Dendritic cell treated with granulocyte-macrophage colony-stimulating factor and Interleukin-4, amounts not matched to agents 40 ng/mL and 50 ng/mL, for 4 days (primary cell): Measurements from ENCODE around the gene MUC5B.
"Not testable (repeated sequence)": the region's sequence is repeated elsewhere in the genome, so short reads cannot be mapped to it uniquely, and the experiment has no call there.

Source experiments
- H3K27ac Mint-ChIP-seq: one replicate; pipeline ENCODE4 v1.8.0; 2022; ENCODE audit warnings: mild to moderate bottlenecking, mixed read lengths
- H3K27me3 Mint-ChIP-seq: one replicate; pipeline ENCODE4 v1.8.0; 2022; ENCODE audit warnings: mild to moderate bottlenecking, mixed read lengths
- H3K36me3 Mint-ChIP-seq: one replicate; pipeline ENCODE4 v1.8.0; 2022; ENCODE audit warnings: low read depth, mixed read lengths
- H3K4me1 Mint-ChIP-seq: one replicate; pipeline ENCODE4 v1.8.0; 2022; ENCODE audit warnings: low read depth, mixed read lengths
- H3K4me3 Mint-ChIP-seq: one replicate; pipeline ENCODE4 v1.8.0; 2022; ENCODE audit warnings: mild to moderate bottlenecking, moderate library complexity, mixed read lengths
- H3K9me3 Mint-ChIP-seq: one replicate; pipeline ENCODE4 v1.8.0; 2022; ENCODE audit warnings: mixed read lengths
- intact Hi-C: fragments of 100-400 bp; cut with micrococcal nuclease; formaldehyde crosslinking; loops from one replicate; pipeline ENCODE4 v1.15.0; 2022

Gene MUC5B

DNA sequence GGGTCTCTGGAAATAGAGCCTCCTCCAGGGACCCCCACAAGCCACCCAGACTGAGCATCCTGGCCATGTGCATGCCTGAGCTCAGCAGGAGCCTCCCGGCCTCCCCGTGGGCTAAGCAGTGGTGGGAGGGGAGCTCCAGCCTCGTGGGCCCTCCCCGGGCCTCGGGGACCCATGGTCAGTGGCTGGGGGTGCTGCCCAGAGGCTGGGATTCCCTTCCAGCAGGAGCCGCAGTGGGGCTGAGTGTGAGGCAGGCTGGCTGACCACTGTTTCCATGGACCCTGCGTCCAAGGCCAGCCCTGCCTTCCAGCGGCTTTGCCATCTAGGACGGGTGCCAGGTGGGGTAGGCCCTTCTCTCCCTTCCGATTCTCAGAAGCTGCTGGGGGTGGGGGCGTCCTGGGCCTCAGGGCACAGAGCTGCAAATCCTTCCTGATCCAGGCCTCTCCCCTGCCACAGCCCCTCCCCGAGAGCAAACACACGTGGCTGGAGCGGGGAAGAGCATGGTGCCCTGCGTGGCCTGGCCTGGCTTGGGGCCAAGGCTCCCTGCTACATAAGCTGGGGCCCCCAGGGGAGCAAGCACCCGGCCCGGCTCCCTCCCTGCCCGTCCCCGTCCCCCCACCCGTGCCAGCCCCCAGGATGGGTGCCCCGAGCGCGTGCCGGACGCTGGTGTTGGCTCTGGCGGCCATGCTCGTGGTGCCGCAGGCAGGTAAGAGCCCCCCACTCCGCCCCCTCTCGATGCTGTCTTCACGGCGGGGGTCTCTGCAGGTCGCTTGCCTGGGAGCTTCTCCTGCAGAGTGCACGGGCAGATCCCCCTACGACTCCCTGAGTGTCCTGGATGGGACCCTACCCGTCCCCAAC lies at the start of gene MUC5B:
MUC5B (plus strand) TSS at position 576 of the 855 bp plus-strand sequence; CDS start at position 634, 58 bp downstream.
- no peaks in the 10 kb centered on the region for H3K4me1 Mint-ChIP-seq
- no peaks in the 10 kb centered on the region for H3K36me3 Mint-ChIP-seq
- no peak within 1 kb of the TSS for H3K27ac Mint-ChIP-seq
- no peak within 1 kb of the TSS for H3K4me3 Mint-ChIP-seq
- H3K27me3 Mint-ChIP-seq: peaks cover 19% of the 10 kb centered on the region
- H3K9me3 Mint-ChIP-seq: no peaks in the 10 kb centered on the region
- intact Hi-C loops: no loop called here

GRCh38 chr11:1173396-1173795 lies 49.5 kb upstream of the MUC5B start:
- H3K4me1 Mint-ChIP-seq, intact Hi-C loops, H3K4me3 Mint-ChIP-seq: not testable (repeated sequence)

DNA sequence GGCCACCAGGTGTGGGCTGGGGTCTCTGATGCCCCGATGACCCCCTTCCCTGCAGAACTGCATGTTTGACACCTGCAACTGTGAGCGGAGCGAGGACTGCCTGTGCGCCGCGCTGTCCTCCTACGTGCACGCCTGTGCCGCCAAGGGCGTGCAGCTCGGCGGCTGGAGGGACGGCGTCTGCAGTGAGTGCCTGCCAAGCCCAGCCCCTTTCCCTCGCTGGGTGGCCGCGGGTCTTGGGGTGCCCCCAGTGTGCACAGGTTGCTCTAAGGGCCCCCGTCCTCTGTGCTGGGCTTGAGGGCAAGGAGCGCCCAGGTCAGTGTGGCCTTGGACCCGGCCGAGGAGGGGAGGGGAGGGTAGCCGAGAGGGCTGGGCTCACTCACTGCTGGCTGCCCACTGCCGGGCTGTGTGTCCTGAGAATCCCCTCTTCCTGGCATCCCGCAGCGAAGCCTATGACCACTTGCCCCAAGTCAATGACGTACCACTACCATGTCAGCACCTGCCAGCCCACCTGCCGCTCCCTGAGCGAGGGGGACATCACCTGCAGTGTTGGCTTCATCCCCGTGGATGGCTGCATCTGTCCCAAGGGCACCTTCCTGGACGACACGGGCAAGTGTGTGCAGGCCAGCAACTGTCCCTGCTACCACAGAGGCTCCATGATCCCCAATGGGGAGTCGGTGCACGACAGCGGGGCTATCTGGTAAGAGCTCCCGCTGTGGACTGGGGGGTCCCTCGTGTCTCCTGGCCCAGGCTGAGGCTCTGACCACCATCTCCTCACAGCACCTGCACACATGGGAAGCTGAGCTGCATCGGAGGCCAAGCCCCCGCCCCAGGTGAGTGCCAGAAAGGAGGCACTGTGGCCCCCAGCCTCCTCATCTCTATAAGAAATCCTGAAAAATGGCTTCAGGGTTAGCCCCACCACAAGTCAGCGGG lies 48.2 kb upstream of the MUC5B start:
- H3K36me3 Mint-ChIP-seq: no peaks in the 10 kb centered on the region
- no peaks in the 10 kb centered on the region for H3K27me3 Mint-ChIP-seq
- peaks cover 36% of the 10 kb centered on the region for H3K9me3 Mint-ChIP-seq
- no peak overlapping the region for H3K4me3 Mint-ChIP-seq
- no peak overlapping the region for H3K27ac Mint-ChIP-seq
- intact Hi-C loops: no loop called here
- no peaks in the 10 kb centered on the region for H3K4me1 Mint-ChIP-seq

More at GRCh38 chr11:1173396-1173795, 49.5 kb upstream of the MUC5B start:
- H3K27ac Mint-ChIP-seq, H3K27me3 Mint-ChIP-seq, H3K36me3 Mint-ChIP-seq: not testable (repeated sequence)
- H3K9me3 Mint-ChIP-seq: peaks cover 42% of the 10 kb centered on the region

DNA sequence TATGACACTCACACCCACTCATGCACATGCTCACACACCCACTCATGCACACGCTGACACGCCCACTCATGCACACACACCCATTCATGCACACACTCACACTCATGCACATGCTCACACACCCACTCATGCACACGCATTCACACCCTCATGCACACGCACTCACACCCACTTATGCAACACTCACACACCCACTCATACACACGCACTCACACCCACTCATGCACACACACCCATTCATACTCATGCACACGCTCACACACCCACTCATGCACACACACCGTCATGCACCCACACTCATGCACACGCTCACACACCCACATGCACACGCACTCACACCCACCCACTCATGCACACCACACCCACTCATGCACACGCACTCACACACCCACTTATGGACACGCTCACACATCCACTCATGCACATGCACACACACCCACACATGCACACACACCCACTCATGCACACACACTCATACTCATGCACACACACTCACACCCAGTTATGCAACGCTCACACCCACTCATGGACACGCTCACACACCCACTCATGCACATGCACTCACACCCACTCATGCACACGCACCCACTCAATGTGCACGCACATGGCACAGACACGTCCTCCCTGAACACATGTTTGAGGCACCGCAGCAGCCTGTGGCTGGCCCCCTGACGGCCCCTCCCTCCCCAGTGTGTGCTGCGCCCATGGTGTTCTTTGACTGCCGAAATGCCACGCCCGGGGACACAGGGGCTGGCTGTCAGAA lies 47.2 kb upstream of the MUC5B start:
- Mint-ChIP-seq H3K4me1 (no peaks in the 10 kb centered on the region), H3K27me3 (no peaks in the 10 kb centered on the region), H3K27ac (no peak overlapping the region), H3K9me3 (peaks cover 27% of the 10 kb centered on the region), H3K4me3 (no peak overlapping the region), H3K36me3 (no peaks in the 10 kb centered on the region)
- intact Hi-C loops: no loop called here

- Mint-ChIP-seq H3K36me3 (no peaks in the 10 kb centered on the region), H3K4me3 (no peak overlapping the region), H3K27me3 (no peaks in the 10 kb centered on the region), H3K4me1 (no peaks in the 10 kb centered on the region), H3K9me3 (peaks cover 19% of the 10 kb centered on the region), H3K27ac (no peak overlapping the region)
- intact Hi-C loops: no loop called here
These were observed 46.4 kb upstream of the MUC5B start for GRCh38 chr11:1176224-1177019.

DNA sequence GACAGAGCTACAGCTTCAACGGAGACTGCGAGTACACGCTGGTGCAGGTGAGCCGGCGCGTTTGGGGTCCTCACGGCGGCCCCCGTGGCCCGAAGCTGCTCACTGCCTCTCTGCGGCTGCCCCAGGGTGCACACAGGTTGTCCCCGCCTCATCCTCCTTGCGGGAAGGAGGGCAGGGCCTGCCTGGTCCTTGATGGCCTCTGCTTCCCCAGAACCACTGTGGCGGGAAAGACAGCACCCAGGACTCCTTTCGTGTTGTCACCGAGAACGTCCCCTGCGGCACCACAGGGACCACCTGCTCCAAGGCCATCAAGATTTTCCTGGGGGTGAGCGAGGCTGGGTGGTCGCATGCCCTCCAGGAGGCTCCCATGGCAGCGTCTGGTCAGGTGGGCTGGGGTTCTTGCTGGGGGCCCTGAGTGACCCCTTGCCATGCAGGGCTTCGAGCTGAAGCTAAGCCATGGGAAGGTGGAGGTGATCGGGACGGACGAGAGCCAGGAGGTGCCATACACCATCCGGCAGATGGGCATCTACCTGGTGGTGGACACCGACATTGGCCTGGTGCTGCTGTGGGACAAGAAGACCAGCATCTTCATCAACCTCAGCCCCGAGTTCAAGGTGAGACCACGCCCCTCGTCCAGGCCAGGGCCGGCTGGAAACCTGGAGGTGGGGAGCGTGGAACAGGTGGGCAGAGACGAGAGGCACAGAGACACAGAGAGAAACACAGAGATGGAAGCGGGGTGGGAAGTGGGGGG lies 45.7 kb upstream of the MUC5B start:
- Mint-ChIP-seq H3K9me3 (peaks cover 11% of the 10 kb centered on the region), H3K4me1 (no peaks in the 10 kb centered on the region), H3K27me3 (no peaks in the 10 kb centered on the region), H3K36me3 (no peaks in the 10 kb centered on the region), H3K27ac (no peak overlapping the region), H3K4me3 (no peak overlapping the region)
- intact Hi-C loops: no loop called here

- intact Hi-C loops: no loop called here
- Mint-ChIP-seq H3K4me3 (no peak overlapping the region), H3K27me3 (no peaks in the 10 kb centered on the region), H3K36me3 (no peaks in the 10 kb centered on the region), H3K9me3 (peaks cover 11% of the 10 kb centered on the region), H3K27ac (no peak overlapping the region), H3K4me1 (no peaks in the 10 kb centered on the region)
These were observed 45.1 kb upstream of the MUC5B start for GRCh38 chr11:1177771-1178090.

DNA sequence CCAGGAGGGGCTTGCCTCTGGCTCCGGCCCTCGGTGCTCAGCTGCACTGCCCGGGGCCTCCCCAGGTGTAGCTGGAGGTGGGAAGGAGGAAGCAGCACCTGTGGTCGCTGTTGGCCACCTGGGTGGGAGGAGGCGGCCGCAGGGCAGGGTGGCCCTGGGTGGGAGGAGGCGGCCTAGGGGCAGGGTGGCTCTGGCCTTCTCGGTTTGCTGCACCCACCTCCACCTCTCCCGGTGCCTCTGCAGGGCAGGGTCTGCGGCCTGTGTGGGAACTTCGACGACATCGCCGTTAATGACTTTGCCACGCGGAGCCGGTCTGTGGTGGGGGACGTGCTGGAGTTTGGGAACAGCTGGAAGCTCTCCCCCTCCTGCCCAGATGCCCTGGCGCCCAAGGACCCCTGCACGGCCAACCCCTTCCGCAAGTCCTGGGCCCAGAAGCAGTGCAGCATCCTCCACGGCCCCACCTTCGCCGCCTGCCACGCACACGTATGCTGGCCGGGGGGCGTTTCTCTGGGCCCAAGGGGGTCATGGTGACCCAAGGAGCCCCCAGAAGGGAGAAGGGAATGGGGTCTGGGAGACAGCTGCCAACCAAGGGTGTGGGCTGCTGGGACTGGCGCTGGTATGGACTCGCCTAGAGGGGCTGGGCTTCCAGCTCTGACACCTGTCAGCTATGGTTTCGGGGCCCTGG lies 44.5 kb upstream of the MUC5B start:
- Mint-ChIP-seq H3K9me3 (peaks cover 11% of the 10 kb centered on the region), H3K27me3 (no peaks in the 10 kb centered on the region), H3K4me1 (no peaks in the 10 kb centered on the region)

GRCh38 chr11:1178906-1179305 lies 44.0 kb upstream of the MUC5B start:
- intact Hi-C loops: no loop called here
- H3K4me1 Mint-ChIP-seq: no peaks in the 10 kb centered on the region

More for the DNA sequence above, 44.5 kb upstream of the MUC5B start:
- intact Hi-C loops: no loop called here
- Mint-ChIP-seq H3K4me3 (no peak overlapping the region), H3K36me3 (no peaks in the 10 kb centered on the region), H3K27ac (no peak overlapping the region)

DNA sequence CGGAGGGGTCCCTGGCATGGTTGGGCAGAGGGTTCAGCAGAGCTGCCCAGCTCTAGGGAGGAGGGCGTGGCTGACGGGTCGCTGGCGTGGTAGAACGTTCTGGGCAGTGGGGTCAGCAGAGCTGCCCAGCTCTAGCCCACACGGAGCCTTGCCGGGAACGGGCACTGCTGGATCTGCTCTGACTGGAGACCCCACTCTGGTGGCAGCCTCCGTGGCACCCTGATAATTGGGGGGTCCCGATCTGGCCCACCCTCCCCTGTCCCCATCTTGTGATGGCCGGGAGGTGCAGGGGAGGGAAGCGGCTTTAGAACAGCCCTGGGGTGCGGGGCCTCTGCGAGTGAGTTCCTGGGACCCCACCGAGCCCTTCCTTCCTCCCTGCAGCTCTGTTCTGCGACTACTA lies 43.2 kb upstream of the MUC5B start:
- Mint-ChIP-seq H3K9me3 (peaks cover 11% of the 10 kb centered on the region), H3K36me3 (no peaks in the 10 kb centered on the region), H3K4me1 (no peaks in the 10 kb centered on the region), H3K27me3 (no peaks in the 10 kb centered on the region), H3K4me3 (no peak overlapping the region), H3K27ac (no peak overlapping the region)
- intact Hi-C loops: no loop called here

More at GRCh38 chr11:1178906-1179305, 44.0 kb upstream of the MUC5B start:
- no peaks in the 10 kb centered on the region for H3K36me3 Mint-ChIP-seq
- no peaks in the 10 kb centered on the region for H3K27me3 Mint-ChIP-seq
- H3K9me3 Mint-ChIP-seq: peaks cover 11% of the 10 kb centered on the region
- no peak overlapping the region for H3K27ac Mint-ChIP-seq
- no peak overlapping the region for H3K4me3 Mint-ChIP-seq

- H3K4me1 Mint-ChIP-seq: no peaks in the 10 kb centered on the region
- H3K27ac Mint-ChIP-seq: no peak overlapping the region
- intact Hi-C loops: no loop called here
- peaks cover 10% of the 10 kb centered on the region for H3K9me3 Mint-ChIP-seq
- H3K27me3 Mint-ChIP-seq: no peaks in the 10 kb centered on the region
- H3K4me3 Mint-ChIP-seq: no peak overlapping the region
- H3K36me3 Mint-ChIP-seq: no peaks in the 10 kb centered on the region
These were observed 42.7 kb upstream of the MUC5B start for GRCh38 chr11:1180171-1180570.

GRCh38 chr11:1180947-1181391 lies 41.9 kb upstream of the MUC5B start:
- no peak overlapping the region for H3K27ac Mint-ChIP-seq
- H3K9me3 Mint-ChIP-seq: peaks cover 2% of the 10 kb centered on the region
- intact Hi-C loops: no loop called here
- no peaks in the 10 kb centered on the region for H3K4me1 Mint-ChIP-seq
- H3K36me3 Mint-ChIP-seq: no peaks in the 10 kb centered on the region
- no peak overlapping the region for H3K4me3 Mint-ChIP-seq
- no peaks in the 10 kb centered on the region for H3K27me3 Mint-ChIP-seq
